GF-D8 (cell line): ENCODE measurements around the gene EP300.
"Not testable (repeated sequence)": the region's sequence is repeated elsewhere in the genome, so short reads cannot be mapped to it uniquely, and the experiment has no call there.

Experiments used
- DNase-seq: peaks from one replicate; lab custom pipeline; 2025; lab: John Stamatoyannopoulos, UW

Gene EP300

GRCh38 chr22:41152902-41153301 is 60.5 kb downstream of the EP300 start:
- no peak for DNase-seq

- no peak for DNase-seq
Measured at GRCh38 chr22:41157083-41157482, 64.7 kb downstream of the EP300 start.

GRCh38 chr22:41169157-41169556 is 76.8 kb downstream of the EP300 start:
- DNase-seq, result no peak

GRCh38 chr22:41171996-41172395 is 79.6 kb downstream of the EP300 start:
- DNase-seq, result no peak

GRCh38 chr22:41175546-41175945 is 83.2 kb downstream of the EP300 start:
- no peak for DNase-seq

- DNase-seq, result no peak
Measured at GRCh38 chr22:41177040-41177621, 84.7 kb downstream of the EP300 start.

- DNase-seq, result no peak
Measured at GRCh38 chr22:41177622-41178424, 85.4 kb downstream of the EP300 start.

GRCh38 chr22:41178425-41178975 is 86.1 kb downstream of the EP300 start:
- no peak for DNase-seq

- not testable (repeated sequence) for DNase-seq
Measured at GRCh38 chr22:41180362-41180761, 88.0 kb downstream of the EP300 start.

GRCh38 chr22:41180926-41181325 is 88.5 kb downstream of the EP300 start:
- DNase-seq, result no peak

- no peak for DNase-seq
Measured at GRCh38 chr22:41181349-41182241, 89.2 kb downstream of the EP300 start.

- DNase-seq, result no peak
Measured at GRCh38 chr22:41184679-41185078, 92.3 kb downstream of the EP300 start.

- DNase-seq, result no peak
Measured at GRCh38 chr22:41191467-41191866, 99.1 kb downstream of the EP300 start.

GRCh38 chr22:41193829-41194228 is 101.4 kb downstream of the EP300 start:
- no peak for DNase-seq

- peak; percentile 34 for DNase-seq
Measured at GRCh38 chr22:41197038-41197972, 104.9 kb downstream of the EP300 start.

- no peak for DNase-seq
Measured at GRCh38 chr22:41198027-41198580, 105.7 kb downstream of the EP300 start.

GRCh38 chr22:41201141-41201540 is 108.7 kb downstream of the EP300 start:
- DNase-seq, result no peak

GRCh38 chr22:41203118-41203517 is 110.7 kb downstream of the EP300 start:
- DNase-seq, result no peak

GRCh38 chr22:41204066-41204465 is 111.7 kb downstream of the EP300 start:
- no peak for DNase-seq

- peak; percentile 86 for DNase-seq
Measured at GRCh38 chr22:41204992-41205900, 112.9 kb downstream of the EP300 start, which contains the start of gene L3MBTL2. Gene L3MBTL2, plus strand, starts transcription at chr22:41205312. Its CDS starts 51 bp downstream, at chr22:41205363.
